ENCODE measurements around the gene CCIN.

The CCIN gene

DNA sequence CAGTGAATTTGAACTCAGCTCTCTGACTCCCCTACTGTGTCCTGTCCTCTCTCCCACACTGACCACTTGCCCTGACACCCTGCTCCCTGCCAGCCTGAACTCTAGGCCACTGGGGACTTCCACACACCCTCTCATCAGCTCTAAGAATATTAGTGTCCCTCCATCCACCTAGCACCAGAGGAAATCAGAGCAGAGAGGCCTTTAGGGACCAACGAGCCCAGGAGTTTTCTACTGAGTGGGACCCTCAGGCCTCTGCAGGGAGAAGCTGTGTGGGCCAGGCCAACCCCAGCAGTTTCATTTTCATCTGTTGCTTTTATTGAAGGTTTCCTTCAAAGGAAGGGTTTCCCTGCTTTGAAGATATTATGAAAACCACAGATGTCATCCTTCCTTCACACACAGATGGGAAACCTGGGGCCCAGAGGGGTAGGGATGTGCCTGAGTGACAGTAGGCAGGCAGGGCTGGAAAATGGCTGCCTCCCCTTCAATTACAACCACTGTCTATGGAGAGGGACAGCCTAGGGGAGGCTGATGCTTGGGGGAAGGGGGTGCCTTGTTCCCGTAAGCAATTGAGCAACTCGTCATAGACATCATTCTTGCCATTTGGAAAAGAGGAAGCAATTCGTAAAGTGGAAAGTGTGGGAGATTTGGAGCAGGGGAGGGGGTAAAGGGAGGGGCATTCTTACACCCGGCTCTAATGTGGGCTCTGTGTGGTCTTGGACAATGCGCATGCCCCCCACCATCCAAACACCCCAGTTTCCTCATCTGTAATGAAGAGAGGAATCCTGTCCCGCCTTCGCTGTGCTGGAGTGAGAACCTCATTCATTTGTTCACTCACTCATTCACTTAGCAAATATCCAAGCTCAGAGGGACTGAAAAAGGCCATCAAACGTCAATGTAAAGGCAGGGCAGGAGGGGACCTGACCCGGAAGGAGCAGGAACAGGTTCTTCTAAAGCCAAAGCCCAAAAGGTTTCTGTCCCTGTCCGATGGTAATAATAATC, 28.8 kb upstream of the CCIN start:
- no peak for DNase-seq (ENCODE audit: low read depth)

DNA sequence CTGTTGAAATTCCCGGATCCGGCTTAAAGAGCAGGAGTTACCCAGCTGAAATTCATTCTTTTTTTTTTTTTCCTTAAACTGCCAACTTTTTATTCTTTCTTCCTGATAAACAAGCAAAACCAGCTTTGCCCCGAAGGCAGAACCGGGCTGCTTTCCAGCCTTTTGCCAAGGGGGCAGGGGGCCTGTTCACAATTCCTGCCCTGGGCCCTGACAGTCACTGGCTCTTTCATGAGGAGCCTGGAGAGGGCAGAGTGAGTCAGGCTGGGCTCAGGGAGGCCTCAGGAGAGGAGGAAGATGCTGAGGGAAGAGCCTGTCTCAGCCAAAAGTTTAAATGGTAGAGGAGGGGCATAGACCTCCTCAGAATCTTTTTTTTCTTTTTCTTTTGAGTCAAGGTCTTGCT, 27.9 kb upstream of the CCIN start:
- no peak for DNase-seq (ENCODE audit: low read depth)

DNA sequence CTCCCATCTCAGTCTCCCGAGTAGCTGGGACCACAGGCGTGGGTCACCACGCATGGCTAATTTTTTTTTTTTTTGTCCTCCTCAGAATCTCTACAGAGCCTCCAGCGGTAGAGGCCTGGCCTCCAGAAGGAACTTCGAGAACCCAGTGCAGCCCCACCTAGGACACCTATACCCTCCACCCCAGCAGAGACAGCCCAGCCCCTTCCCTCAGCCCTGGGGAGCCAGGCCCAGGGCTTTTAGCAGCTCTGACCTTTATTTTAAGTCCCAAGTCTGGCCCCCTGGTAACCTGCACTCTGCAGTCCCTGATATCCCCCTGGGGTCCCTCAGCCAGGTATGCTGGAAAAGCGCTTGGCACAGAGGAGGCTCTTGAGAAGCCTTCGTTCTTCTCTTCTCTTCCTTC, 27.4 kb upstream of the CCIN start:
- DNase-seq (ENCODE audit: low read depth) = no peak

DNA sequence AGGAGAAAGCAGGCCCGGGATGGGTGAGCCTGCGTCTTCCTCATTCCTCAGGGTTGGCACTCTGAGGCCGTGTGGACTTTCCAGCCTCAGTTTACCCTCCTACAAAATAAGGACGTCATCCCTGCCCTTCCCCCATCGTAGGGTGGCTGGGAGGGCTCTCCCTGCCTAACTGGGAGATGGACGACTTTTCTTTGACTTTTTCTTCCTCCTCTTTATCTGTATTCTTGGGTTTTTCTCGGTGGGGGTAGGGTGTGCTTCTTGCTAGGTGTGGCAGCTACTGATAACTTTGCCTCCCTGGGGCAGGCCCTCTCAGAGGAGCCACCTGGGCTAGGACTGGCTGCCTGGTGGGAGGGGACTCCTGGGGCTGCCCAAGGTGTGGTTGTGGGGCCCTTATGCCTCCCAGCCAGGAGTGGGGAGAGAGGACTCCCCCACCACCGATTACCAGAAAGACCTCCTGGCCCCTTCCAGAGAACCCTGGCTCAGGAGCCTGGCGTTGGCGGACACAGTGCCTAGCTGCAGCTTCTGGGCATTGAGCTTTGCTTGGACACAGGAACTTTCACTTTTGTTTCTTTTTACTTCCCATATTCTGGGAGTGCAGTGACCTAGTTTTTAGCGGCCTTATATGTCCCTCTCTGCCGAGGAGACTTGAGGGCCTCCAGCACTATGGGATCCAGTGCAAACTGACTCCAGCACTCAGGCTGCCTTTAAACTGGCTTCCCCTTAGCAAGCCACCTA, 26.5 kb upstream of the CCIN start:
- no peak for DNase-seq (ENCODE audit: low read depth)

DNA sequence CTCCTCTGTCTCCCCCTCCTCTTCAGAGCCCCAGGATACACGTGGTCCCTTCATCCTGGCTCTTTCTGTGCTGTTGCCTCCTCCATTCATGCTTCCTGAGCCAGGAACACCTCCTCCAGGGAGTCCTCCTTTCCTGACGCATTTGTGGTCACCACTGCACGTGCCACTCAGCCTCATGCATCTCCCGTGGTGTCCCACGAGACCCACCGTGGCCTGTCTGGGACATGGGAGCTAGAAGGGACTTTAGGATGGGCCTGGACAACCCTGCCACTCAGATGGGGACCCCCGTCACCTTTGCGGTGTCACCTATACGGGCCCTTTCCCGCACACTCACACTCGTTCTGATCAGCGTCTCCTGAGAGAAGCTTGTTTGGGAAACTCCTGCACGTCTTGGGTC, 25.9 kb upstream of the CCIN start:
- DNase-seq (ENCODE audit: low read depth) = no peak

DNA sequence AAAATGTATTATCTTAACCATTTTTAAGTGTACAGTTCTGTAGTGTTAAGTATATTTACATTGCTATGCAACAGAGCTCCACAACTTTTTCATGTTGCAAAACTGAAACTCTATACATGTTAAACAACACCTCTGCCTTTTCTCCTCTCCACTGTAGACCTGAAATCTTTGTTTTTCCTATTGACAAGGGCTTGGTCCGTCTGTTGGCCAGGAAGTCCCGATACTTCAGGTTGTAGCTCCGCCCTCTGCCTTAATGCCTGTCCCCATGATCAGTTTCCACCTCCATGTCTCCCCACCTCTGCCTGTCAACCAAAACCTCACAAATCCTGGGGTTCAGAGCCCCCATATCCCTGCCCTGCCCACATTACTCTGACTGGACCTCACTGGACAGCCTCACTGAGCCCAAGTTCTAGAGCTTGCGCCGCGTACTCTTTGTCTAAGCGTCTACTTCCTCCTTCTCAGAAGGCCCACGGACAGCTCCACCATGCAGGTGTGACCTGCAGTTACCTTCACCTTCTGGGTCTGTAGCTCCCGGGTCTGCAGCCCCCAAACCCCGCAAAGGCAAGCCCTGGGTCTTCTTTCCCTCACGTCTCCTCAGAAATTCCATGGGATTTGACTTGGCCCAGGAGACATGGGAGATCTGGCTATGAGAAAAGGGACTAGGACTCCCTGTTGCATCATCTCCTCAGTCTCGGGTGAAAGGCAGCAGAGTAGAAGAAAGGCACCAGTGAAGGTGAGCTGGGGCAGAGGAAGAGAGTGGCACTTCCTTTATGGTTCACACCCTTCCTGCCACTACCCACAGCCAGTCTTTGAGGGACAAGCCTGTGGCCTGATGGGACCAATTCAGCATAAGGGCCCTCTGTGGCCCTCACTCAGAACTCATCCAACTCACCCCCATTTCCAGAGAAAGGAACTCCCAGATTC, 24.6 kb upstream of the CCIN start:
- no peak for DNase-seq (ENCODE audit: low read depth)

DNA sequence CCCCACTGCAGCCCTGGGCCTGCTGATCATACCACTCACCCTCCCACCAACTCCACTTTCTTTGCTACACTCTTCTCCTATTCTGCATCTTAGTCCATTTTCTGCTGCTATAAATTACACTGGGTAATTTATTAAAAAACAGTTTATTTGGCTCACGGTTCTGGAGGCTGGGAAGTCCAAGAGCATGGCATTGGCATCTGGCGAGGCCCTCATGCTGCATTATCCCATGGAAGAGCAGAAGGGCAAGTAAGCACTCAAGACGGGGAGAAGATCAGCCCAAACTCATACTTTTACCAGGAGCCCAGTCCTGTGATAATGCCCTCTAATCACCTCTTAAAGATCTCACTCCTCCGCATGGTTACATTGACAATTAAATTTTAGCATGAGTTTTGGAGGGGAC, 23.2 kb upstream of the CCIN start:
- DNase-seq (ENCODE audit: low read depth) = no peak

DNA sequence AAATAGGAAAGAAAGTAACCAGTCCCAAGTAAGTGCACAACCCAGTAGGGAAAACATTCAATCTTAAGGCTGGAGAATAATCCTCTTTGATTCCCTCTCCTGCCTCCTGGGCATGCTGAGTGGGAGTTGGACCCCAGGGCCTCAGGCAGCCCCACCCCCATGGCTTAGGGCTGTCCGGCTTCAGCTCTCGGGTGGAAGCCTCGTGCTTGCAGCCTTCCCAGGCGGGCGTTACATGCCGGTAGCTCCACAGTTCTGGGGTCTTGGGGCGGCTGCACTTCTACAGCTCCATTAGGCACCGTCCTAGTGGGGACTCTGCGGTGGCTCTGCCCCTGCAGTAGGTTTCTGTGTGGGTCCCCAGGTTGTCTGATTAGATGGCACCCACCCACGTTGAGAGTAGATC, 22.5 kb upstream of the CCIN start:
- no peak for DNase-seq (ENCODE audit: low read depth)

DNA sequence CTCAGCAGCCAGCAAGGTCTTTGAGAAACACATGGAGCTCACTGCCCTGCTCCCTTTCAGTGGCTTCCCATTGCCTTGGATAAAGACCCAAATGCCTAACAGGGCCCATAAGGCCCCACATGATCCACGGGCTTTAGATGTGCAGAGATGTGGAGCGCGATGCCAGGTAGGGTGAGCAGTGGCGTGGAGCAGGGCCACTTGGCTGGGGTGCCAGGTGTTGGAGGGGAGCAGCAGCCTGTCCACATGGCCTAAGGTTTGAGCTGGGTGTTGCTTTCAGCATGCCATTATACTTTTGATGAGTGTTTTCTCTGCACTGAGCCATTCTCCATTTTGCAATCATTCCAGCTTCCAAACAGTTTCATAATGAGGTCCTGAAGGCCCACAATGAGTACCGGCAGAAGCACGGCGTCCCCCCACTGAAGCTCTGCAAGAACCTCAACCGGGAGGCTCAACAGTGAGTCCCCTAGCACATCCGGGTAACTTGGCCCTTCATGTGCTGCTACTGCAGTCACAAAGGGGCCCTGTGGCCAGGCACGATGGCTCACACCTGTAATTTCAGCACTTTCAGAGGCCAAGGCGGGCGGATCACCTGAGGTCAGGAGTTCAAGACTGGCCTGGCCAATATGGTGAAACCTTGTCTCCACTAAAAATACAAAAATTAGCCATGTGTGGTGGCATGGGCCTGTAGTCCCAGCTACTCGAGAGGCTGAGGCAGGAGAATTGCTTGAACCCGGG, 21.6 kb upstream of the CCIN start:
- no peak for DNase-seq (ENCODE audit: low read depth)

DNA sequence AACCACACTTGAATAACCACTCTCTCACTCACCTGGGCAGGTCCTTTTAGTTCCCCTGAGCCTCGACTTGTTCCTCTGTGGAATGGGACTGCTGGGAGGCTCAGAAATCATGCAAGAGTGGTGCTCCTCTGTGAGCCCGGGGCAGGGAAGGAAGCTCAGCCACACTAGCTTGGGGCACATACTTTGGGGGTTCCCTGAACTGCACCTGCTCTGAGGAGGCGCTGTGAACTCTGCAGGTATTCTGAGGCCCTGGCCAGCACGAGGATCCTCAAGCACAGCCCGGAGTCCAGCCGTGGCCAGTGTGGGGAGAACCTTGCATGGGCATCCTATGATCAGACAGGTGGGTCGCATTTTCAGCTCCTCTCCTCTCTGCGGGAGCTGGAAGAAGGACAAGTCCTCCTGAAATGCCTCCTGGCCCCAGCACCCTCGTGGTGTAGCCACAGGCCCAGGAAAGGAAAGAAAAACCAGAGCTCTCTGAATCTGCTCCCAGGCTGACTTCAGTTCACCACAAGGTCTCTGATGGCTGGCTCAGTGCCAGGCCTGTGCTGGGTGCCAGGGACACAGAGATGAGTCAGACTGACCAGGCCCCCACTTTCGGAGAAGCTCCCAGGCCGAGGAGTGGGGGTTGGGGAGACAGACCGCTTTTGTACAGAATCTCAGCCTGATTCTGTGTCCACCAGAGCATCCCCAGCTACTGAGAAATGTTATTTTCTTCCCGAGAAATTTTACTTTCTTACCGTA, 20.7 kb upstream of the CCIN start:
- DNase-seq (ENCODE audit: low read depth) = peak; percentile 41

DNA sequence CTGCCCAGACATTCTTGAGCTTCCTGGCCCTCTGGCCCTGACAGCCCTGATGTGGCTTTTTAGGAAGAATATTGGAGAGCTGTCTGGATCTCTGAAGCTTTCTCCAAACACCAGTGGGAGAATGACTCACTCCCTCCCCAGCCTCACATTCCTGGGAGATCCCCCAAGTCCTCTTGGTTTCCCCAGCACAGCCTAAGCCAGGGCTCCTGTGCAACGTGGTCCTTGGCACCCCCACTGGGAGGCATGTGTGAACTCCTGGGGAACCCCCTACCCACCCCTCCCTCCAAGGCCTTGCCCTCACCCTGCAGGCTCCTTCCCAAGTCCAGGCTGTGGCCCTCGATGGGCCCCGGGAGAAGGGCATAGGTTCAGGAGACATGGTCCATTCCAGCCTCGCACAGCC, 20.0 kb upstream of the CCIN start:
- DNase-seq (ENCODE audit: low read depth) = no peak

DNA sequence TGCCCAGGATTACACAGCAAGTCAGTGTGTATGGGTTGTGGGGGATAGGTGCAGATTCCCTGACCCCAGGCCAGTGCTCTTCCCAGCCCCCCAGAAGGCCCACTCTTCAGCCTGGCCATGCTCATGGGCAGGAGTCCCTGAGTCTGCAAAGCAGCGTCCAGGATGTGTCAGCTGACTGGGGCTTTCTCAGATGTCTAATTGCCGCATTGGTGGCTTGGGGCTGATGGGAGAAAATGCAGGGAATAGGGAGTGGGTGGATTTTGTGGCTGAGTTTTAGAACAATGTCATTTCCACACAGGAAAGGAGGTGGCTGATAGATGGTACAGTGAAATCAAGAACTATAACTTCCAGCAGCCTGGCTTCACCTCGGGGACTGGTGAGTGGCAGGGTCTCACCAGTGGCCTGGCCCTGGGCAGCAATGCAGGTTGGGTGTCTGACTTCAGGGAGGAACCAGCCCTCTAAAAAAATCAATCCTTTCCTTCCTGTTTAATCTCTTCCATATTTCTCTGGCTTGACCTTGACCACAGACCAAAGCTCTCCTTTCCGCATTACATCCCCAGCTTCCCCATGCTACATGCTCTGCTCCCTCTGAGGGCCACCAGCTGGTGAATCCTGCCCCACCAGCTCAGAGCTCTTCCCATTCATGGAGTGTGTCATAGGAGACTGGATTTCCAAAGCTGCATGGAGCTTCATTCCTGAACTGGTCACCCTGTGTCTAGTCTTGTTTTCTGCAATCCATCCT, 18.4 kb upstream of the CCIN start:
- DNase-seq (ENCODE audit: low read depth) = no peak

DNA sequence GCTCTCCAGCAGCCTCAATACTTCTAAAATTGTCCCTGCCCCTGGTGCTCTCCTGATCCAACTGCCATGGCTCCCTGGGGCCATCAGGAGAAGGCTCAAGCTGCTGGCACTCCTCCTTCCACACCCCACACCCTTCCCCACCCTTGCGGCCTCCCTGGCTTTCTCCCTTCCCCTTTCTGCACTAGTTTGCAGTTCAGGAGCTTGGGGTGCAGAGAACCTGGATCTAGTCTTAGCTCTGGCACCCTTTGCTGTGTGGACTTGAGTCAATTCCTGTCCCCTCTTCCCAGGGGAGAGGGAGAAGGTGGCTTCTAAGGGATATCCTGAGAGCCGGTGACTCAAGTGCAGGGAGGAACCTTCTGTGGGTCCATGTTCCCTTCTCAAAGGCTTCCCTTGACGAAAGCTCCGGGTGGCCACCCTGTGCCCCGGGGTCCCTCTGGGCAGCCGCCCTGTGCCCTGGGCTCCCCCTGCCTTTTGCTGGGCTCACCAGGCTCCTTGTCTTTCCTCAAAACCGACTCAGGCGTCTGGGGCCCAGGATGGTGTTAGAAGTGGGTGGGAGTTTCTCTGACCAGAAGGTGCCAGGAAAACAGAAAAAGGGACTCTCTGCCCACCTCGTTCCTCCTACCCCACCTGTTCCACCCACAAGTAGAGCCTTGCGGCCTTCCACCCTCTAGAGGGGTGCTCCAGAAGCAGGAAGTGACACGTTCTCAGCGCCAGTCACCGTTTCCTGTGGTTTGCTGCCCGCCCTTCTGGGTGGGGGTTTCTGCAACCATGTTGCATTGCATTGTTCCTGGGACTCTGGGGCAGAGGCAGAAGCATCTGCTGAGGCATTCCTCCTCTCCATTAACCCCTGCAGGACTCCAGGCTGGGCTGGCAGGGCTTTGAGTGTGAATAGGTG, 17.6 kb upstream of the CCIN start:
- peak; percentile 76 for DNase-seq (ENCODE audit: low read depth)

DNA sequence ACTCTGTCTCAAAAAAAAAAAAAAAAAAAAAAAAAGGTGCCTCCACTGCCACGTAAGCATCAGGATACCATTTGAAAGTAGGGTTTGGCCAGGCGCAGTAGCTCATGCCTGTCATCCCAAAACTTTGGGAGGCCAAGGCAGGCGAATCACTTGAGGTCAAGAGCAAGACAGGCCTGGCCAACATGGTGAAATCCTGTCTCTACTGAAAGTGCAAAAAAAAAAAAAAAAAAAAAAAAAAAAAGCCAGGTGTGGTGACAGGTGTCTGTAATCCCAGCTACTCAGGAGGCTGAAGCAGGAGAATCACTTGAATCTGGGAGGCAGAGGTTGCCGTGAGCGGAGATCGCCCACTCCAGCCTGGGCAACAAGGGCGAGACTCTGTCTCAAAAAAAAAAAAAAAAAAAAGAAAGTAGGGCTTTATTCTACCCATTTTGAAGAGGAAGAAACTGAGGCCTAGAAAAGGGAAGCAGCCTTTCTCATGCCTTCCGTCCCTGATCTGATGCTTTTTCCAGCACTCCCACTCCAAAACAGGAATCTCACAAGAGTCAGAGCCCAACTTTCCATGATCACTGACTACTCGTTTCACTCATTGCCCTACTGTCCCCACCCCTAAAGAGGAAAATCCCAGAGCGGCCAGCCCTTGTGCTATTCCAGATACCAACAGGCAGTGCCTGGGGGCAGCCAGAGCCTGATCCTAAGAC, 16.3 kb upstream of the CCIN start:
- no peak for DNase-seq (ENCODE audit: low read depth)

DNA sequence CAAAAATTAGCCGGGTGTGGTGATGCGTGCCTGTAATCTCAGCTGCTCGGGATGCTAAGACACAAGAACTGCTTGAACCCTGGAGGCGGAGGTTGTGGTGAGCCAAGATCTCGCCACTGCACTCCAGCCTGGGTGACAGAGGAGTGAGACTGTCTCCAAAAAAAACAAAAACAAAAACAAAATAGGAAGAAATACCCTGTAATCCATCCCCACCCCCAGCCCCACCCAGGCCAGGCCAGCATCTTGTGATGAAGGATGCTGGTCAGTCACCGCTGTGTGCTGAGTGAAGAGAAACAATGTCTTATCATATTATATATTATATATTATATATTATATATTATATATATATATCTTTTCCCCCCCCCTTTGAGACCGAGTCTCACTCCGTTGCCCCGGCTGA, 15.4 kb upstream of the CCIN start:
- no peak for DNase-seq (ENCODE audit: low read depth)

DNA sequence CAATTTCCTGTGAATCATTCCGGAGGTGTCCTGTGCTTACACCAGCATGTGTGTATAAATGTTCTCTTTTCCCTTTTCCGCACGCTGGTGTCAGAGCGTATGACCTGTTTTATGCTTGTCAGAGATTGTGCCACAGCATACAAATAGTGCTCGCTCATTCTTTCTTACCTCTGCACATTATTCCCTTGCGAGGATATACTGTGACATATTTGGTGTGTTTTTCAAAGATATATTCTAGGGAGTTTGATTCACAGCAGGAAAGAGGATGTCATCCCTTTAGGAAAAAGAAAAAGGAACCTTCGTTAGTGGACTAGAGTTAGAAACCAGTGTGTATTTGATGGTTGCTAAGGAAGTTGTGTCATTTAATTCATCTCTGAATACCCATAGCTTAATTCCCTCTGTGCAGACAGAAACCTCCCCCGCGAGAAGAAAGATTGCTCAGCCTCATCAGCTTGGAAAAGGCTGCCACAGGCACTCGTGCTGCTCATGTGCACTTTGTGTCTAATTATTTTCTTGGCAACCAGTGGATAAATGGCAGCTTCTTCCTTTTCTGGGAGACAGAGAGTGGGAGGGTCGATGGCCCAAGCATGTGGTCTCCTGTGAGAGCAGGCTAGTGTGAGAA, 14.7 kb upstream of the CCIN start:
- DNase-seq (ENCODE audit: low read depth) = no peak

DNA sequence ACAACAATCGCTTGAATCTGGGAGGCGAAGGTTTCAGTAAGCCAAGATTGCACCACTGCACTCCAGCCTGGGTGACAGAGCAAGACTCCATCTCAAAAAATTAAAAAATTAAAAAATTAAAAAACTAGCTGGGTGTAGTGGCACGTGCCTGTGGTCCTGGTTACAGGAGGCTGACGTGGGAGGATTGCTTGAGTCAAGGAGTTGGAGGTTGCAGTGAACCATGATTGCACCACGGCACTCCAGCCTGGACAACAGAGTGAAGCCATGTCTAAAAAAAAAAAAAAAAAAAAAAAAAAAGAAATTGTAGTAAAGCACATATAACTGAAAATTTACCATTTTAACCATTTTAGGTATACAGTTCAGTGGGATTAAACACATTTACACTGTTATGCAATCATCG, 13.1 kb upstream of the CCIN start:
- no peak for DNase-seq (ENCODE audit: low read depth)

DNA sequence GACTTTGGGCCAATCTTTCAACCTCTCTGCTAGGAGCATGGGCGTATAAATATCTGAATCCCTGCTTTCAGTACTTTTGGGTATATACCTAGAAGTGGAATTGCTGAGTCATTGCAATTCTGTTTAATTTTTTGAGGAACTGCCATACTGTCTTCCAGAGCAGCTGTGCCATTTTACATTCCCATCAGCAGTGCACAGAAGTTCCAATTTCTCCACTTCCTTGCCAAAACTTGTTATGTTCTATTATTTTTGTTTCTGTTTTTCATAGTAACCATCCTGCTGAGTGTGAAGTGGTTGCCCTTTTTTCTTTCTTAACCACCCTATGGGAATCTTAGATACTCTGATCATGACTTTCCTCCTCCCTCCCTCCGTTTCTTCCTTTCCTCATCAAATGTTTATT, 11.1 kb upstream of the CCIN start:
- no peak for DNase-seq (ENCODE audit: low read depth)

Measured in stimulated activated CD8-positive, alpha-beta memory T cell treated with anti-CD3 and anti-CD28 coated beads, Interleukin-7, amount 100 ng/mL, for 24 hours (primary cell).